SU-DHL-6 (cell line): Measurements from ENCODE around the gene PADI3.

ENCODE experiments used
- H2AFZ ChIP-seq: fragments of 200-600 bp; sonication (generic); 2 replicates; pipeline ENCODE4 v1.6.1; 2014; ENCODE audit warnings: low read depth, mild to moderate bottlenecking, moderate library complexity, mixed read lengths, antibody characterized with exemption, low read length; ENCODE audit not compliant: severe bottlenecking
- H3F3A ChIP-seq: fragments of 200-600 bp; shearing (Covaris generic); 2 replicates; pipeline ENCODE4 v1.6.0; 2016; ENCODE audit warnings: antibody characterized with exemption, mild to moderate bottlenecking; ENCODE audit not compliant: insufficient read depth
- H3K27ac ChIP-seq: fragments of 200-600 bp; sonication (generic); 2 replicates; pipeline ENCODE4 v1.5.1; 2016; ENCODE audit warnings: low read depth, mild to moderate bottlenecking, low read length, moderate library complexity, mixed read lengths
- H3K27me3 ChIP-seq: fragments of 200-600 bp; sonication (generic), shearing (Covaris generic); 2 replicates; pipeline ENCODE4 v1.6.0; 2014; ENCODE audit warnings: mild to moderate bottlenecking, low read length
- H3K36me3 ChIP-seq: fragments of 200-600 bp; sonication (generic); 2 replicates; pipeline ENCODE4 v1.6.1; 2014; ENCODE audit warnings: mild to moderate bottlenecking, low read length, mixed read lengths
- H3K4me2 ChIP-seq: fragments of 300-600, 200-600 bp; shearing (Covaris generic), sonication (generic); 2 replicates; pipeline ENCODE4 v1.6.0; 2014; ENCODE audit warnings: low read length, low read depth, mild to moderate bottlenecking; ENCODE audit not compliant: poor library complexity, severe bottlenecking
- H3K4me3 ChIP-seq: fragments of 200-600 bp; sonication (generic); 2 replicates; pipeline ENCODE4 v1.5.1; 2014; ENCODE audit warnings: antibody characterized with exemption, low read length, mild to moderate bottlenecking, mixed read lengths; ENCODE audit not compliant: insufficient read depth, poor library complexity, severe bottlenecking
- H3K79me2 ChIP-seq: fragments of 200-600 bp; sonication (generic); 2 replicates; pipeline ENCODE4 v1.6.1; 2014; ENCODE audit warnings: mild to moderate bottlenecking, low read length, moderate library complexity; ENCODE audit not compliant: insufficient read depth
- H3K9ac ChIP-seq: fragments of 200-600 bp; sonication (generic); 2 replicates; pipeline ENCODE4 v1.7.0; 2014; ENCODE audit warnings: mild to moderate bottlenecking, low read length
- H3K9me2 ChIP-seq: fragments of 200-600 bp; sonication (generic); replicated peaks from 2 replicates; pipeline ENCODE4 v1.6.1; 2014; ENCODE audit warnings: low read length; ENCODE audit not compliant: insufficient read depth
- H3K9me3 ChIP-seq: fragments of 200-600 bp; sonication (generic); 2 replicates; pipeline ENCODE4 v1.6.1; 2014; ENCODE audit warnings: low read length, mixed read lengths; ENCODE audit not compliant: insufficient read depth
- H4K20me1 ChIP-seq: fragments of 200-600 bp; sonication (generic); 2 replicates; pipeline ENCODE4 v1.6.1; 2014; ENCODE audit warnings: low read depth, mild to moderate bottlenecking, antibody characterized with exemption, low read length, moderate library complexity, mixed read lengths
- CTCF ChIP-seq: fragments of 200-600 bp; sonication (generic); IDR thresholded peaks from one replicate; pipeline ENCODE4 v1.5.1; 2017; ENCODE audit warnings: antibody characterized with exemption, mild to moderate bottlenecking, low read length, moderate library complexity; ENCODE audit not compliant: insufficient read depth, poor library complexity, severe bottlenecking
- EZH2phosphoT487 ChIP-seq: fragments of 200-600 bp; sonication (generic), shearing (Covaris generic); conservative IDR thresholded peaks from 2 replicates; pipeline ENCODE4 v1.6.1; 2018; ENCODE audit warnings: mild to moderate bottlenecking, antibody characterized with exemption, low read length, moderate library complexity, mixed read lengths

Gene PADI3

GRCh38 chr1:17273096-17273495 is 24.2 kb downstream of the PADI3 start:
- Histone ChIP-seq H3F3A (no peaks in the 10 kb centered on the region), H3K4me3 (no peak overlapping the region), H3K9me3 (no peaks in the 10 kb centered on the region), H3K27me3 (no peaks in the 10 kb centered on the region; the same call in 1 of the 2 replicates), H3K27ac (no peak overlapping the region), H3K9ac (no peak overlapping the region), H3K79me2 (no peaks in the 10 kb centered on the region), H4K20me1 (no peaks in the 10 kb centered on the region), H3K4me2 (no peak overlapping the region), H3K36me3 (no peaks in the 10 kb centered on the region), H3K9me2 (no peaks in the 10 kb centered on the region), H2AFZ (no peak overlapping the region)
- TF ChIP-seq EZH2phosphoT487 = no peak
- no peak for TF ChIP-seq CTCF

- H3K27ac ChIP-seq = no peak overlapping the region
- H3K4me3 ChIP-seq = no peak overlapping the region
- no peaks in the 10 kb centered on the region; the same call in 1 of the 2 replicates for H3K27me3 ChIP-seq
- H3K9me2 ChIP-seq = no peaks in the 10 kb centered on the region
- no peaks in the 10 kb centered on the region for H3K9me3 ChIP-seq
- H2AFZ ChIP-seq = no peak overlapping the region
- no peaks in the 10 kb centered on the region for H4K20me1 ChIP-seq
- H3F3A ChIP-seq = no peaks in the 10 kb centered on the region
- H3K4me2 ChIP-seq = no peak overlapping the region
- TF ChIP-seq CTCF (peak; percentile 65), EZH2phosphoT487 (no peak)
- H3K79me2 ChIP-seq = no peaks in the 10 kb centered on the region
- no peak overlapping the region for H3K9ac ChIP-seq
- no peaks in the 10 kb centered on the region for H3K36me3 ChIP-seq
Measured at GRCh38 chr1:17274186-17275170, 25.6 kb downstream of the PADI3 start.

- Histone ChIP-seq H3K9me2 (no peaks in the 10 kb centered on the region), H4K20me1 (no peaks in the 10 kb centered on the region), H3K27ac (no peak overlapping the region), H3K4me3 (no peak overlapping the region), H3K36me3 (no peaks in the 10 kb centered on the region), H3K79me2 (no peaks in the 10 kb centered on the region), H3K4me2 (no peak overlapping the region), H3F3A (no peaks in the 10 kb centered on the region), H2AFZ (no peak overlapping the region), H3K9ac (no peak overlapping the region), H3K9me3 (no peaks in the 10 kb centered on the region), H3K27me3 (no peaks in the 10 kb centered on the region; the same call in 1 of the 2 replicates)
- TF ChIP-seq EZH2phosphoT487 = no peak
- TF ChIP-seq CTCF = no peak
Measured at GRCh38 chr1:17276568-17276967, 27.7 kb downstream of the PADI3 start.
